Type B pancreatic cell (in vitro differentiated cells): Measurements from ENCODE around the gene KANSL3. TPM values are rescaled to one million over a fixed set of nuclear protein-coding genes. Genes with fewer than 3 reads are reported as not detected.
A peak's percentile ranks its signal among the peaks of the same experiment; 100 is the strongest.

Experiments
- DNase-seq: peaks from one replicate; pipeline ENCODE4 v3.0.0; 2021; ENCODE audit warnings: mixed read lengths; ENCODE audit not compliant: unreplicated experiment; ENCODE audit errors: extremely low spot score
- H3K27ac Mint-ChIP-seq: 2 replicates; pipeline ENCODE4 v1.8.0; 2021; ENCODE audit warnings: mild to moderate bottlenecking, mixed read lengths
- H3K27me3 Mint-ChIP-seq: 2 replicates; pipeline ENCODE4 v1.8.0; 2021; ENCODE audit warnings: mixed read lengths
- H3K36me3 Mint-ChIP-seq: 2 replicates; pipeline ENCODE4 v1.8.0; 2021; ENCODE audit warnings: mixed read lengths
- H3K4me1 Mint-ChIP-seq: one replicate; pipeline ENCODE4 v1.8.0; 2021; ENCODE audit warnings: mixed read lengths; ENCODE audit not compliant: unreplicated experiment
- H3K4me3 Mint-ChIP-seq: 2 replicates; pipeline ENCODE4 v1.8.0; 2021; ENCODE audit warnings: mild to moderate bottlenecking, mixed read lengths
- H3K9me3 Mint-ChIP-seq: 2 replicates; pipeline ENCODE4 v1.8.0; 2021; ENCODE audit warnings: mixed read lengths
- CTCF ChIP-seq: fragments of 200-600 bp; sonication (generic); conservative IDR thresholded peaks from 2 replicates; pipeline ENCODE4 v1.5.0; 2021; ENCODE audit warnings: antibody characterized with exemption, mild to moderate bottlenecking
- total RNA-seq: library from RNA; stranded (reverse); gene quantifications from 2 replicates; pipeline ENCODE4 v1.2.1, GENCODE V29; 2021; ENCODE audit warnings: low replicate concordance

The KANSL3 gene
- total RNA-seq, 1 donor from 2014 or later = 53.2 TPM

GRCh38 chr2:96651793-96652192, 13.7 kb upstream of the KANSL3 start:
- Mint-ChIP-seq H3K4me3 (no peak overlapping the region), H3K36me3 (no peaks in the 10 kb centered on the region), H3K9me3 (no peaks in the 10 kb centered on the region), H3K27me3 (no peaks in the 10 kb centered on the region), H3K4me1 (no peaks in the 10 kb centered on the region), H3K27ac (no peak overlapping the region)
- DNase-seq = no peak
- TF ChIP-seq CTCF = no peak

- H3K9me3 Mint-ChIP-seq = no peaks in the 10 kb centered on the region
- no peaks in the 10 kb centered on the region for H3K4me1 Mint-ChIP-seq
- TF ChIP-seq CTCF = no peak
- H3K36me3 Mint-ChIP-seq = no peaks in the 10 kb centered on the region
- H3K27me3 Mint-ChIP-seq = no peaks in the 10 kb centered on the region
- DNase-seq = no peak
- no peak overlapping the region for H3K4me3 Mint-ChIP-seq
- no peak overlapping the region for H3K27ac Mint-ChIP-seq
These were observed 11.2 kb upstream of the KANSL3 start for GRCh38 chr2:96649342-96649741.

- Mint-ChIP-seq H3K4me1 (no peaks in the 10 kb centered on the region), H3K27me3 (no peaks in the 10 kb centered on the region), H3K36me3 (no peaks in the 10 kb centered on the region), H3K4me3 (no peak overlapping the region), H3K9me3 (no peaks in the 10 kb centered on the region), H3K27ac (no peak overlapping the region)
- TF ChIP-seq CTCF = no peak
- no peak for DNase-seq
These were observed 10.3 kb upstream of the KANSL3 start for GRCh38 chr2:96648306-96648930.

- Mint-ChIP-seq H3K4me1 (peaks cover 4% of the 10 kb centered on the region), H3K36me3 (no peaks in the 10 kb centered on the region), H3K4me3 (no peak overlapping the region), H3K9me3 (no peaks in the 10 kb centered on the region), H3K27ac (no peak overlapping the region), H3K27me3 (no peaks in the 10 kb centered on the region)
- TF ChIP-seq CTCF = no peak
- no peak for DNase-seq
These were observed 9.6 kb upstream of the KANSL3 start for GRCh38 chr2:96647681-96648080.

GRCh38 chr2:96642564-96643360, 4.7 kb upstream of the KANSL3 start, which contains the start of gene FER1L5:
Gene FER1L5, plus strand, starts transcription at chr2:96642764. Its CDS starts 73 bp downstream, at chr2:96642837.
- Mint-ChIP-seq H3K9me3 (no peaks in the 10 kb centered on the region), H3K4me1 (peaks cover 6% of the 10 kb centered on the region), H3K27me3 (no peaks in the 10 kb centered on the region), H3K36me3 (no peaks in the 10 kb centered on the region), H3K4me3 (peak within 1 kb of the TSS; percentile 78), H3K27ac (no peak within 1 kb of the TSS)
- no peak for DNase-seq
- no peak for TF ChIP-seq CTCF
